Vagina (tissue), 2 donors: ENCODE measurements around the gene SCO2.

Experiments
- POLR2AphosphoS5 ChIP-seq, 2 donors: sonication (generic); formaldehyde crosslinking; IDR thresholded peaks; one replicate each; pipeline ENCODE4 v1.9.0; 2017; ENCODE audit warnings: antibody characterized with exemption in 2 of 2, mild to moderate bottlenecking in 2 of 2, low read depth in 1 of 2; ENCODE audit not compliant: insufficient read depth in 1 of 2
- TF ChIP-seq, protein P1 (sequence below), 3 experiments: fragments of 450-650 bp in 2 of 3; fragments of 200-600 bp in 1 of 3; sonication (generic) in 1 of 3; IDR thresholded peaks; one replicate each; pipeline ENCODE4 v1.5.1; 2017 to 2019; ENCODE audit warnings: antibody characterized with exemption in 3 of 3, mild to moderate bottlenecking in 2 of 3, moderate library complexity in 2 of 3

DNA sequence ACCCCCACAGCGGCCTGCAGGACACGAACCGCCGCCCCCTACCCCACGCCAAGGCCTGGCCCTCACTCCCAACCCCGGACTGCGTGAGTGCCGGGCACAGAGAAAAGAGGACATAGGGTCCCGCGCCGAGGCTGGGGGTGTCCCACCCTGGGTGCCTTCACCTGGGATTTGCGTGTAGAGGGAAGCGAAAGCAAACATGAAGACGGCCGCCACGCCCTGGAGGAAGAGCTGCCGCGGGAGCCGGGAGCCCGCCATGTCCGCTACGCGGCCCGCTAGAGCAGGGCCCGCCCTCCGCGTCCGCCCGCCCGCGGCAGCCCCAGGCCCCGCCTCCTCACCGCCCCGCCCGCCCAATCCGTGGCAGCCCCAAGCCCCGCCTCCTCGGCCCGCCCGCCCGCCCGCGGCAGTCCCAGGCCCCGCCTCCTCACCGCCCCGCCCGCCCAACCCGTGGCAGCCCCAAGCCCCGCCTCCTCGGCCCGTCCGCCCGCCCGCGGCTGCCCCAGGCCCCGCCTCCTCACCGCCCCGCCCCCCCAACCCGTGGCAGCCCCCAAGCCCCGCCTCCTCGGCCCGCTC, 17.9 kb downstream of the SCO2 start, which contains the start of gene LMF2:
- TF ChIP-seq, protein P1, sequence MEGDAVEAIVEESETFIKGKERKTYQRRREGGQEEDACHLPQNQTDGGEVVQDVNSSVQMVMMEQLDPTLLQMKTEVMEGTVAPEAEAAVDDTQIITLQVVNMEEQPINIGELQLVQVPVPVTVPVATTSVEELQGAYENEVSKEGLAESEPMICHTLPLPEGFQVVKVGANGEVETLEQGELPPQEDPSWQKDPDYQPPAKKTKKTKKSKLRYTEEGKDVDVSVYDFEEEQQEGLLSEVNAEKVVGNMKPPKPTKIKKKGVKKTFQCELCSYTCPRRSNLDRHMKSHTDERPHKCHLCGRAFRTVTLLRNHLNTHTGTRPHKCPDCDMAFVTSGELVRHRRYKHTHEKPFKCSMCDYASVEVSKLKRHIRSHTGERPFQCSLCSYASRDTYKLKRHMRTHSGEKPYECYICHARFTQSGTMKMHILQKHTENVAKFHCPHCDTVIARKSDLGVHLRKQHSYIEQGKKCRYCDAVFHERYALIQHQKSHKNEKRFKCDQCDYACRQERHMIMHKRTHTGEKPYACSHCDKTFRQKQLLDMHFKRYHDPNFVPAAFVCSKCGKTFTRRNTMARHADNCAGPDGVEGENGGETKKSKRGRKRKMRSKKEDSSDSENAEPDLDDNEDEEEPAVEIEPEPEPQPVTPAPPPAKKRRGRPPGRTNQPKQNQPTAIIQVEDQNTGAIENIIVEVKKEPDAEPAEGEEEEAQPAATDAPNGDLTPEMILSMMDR (IDR thresholded peaks at IDR 0.05) = no peak
- TF ChIP-seq POLR2AphosphoS5 (IDR thresholded peaks at IDR 0.05; ENCODE audit: insufficient read depth in 1 of 2, low read depth in 1 of 2) = peak in 1 of 2 donors; percentile 68
